Stimulated activated CD8-positive, alpha-beta memory T cell treated with anti-CD3 and anti-CD28 coated beads, Interleukin-7, amount 100 ng/mL, for 48 hours (primary cell): Measurements from ENCODE around the gene COL7A1.

Experiments
- DNase-seq, 2 donors: peaks; one replicate each; pipeline ENCODE4 v3.0.0-alpha.2; 2020; ENCODE audit warnings: low read depth in 1 of 2; ENCODE audit errors: extremely low read depth in 1 of 2

Gene COL7A1

GRCh38 chr3:48592519-48593087, 2.5 kb downstream of the COL7A1 start:
- no peak for DNase-seq

GRCh38 chr3:48591886-48592518, 3.1 kb downstream of the COL7A1 start:
- no peak for DNase-seq

DNA sequence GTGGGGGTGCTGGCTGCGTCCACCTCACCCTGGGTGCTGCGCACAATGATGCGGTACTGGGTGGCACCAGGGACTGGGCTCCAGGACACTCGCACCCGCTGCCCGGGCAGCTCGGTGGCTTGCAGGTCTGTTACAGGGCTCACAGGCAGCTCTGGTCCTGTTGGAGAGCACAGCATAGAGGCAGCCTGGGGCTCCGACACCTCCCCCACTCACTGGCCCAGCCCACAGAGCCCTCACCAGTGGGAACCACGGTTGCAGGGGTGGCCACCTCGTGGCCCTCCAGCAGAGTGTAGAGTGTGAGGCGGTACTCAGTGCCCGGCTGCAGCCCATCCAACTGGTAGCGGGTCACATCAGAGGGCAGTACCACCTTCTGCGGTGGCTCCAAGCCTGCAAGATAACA, 3.7 kb downstream of the COL7A1 start:
- DNase-seq = no peak

- no peak for DNase-seq
These were observed 6.9 kb downstream of the COL7A1 start for GRCh38 chr3:48588230-48588629.

DNA sequence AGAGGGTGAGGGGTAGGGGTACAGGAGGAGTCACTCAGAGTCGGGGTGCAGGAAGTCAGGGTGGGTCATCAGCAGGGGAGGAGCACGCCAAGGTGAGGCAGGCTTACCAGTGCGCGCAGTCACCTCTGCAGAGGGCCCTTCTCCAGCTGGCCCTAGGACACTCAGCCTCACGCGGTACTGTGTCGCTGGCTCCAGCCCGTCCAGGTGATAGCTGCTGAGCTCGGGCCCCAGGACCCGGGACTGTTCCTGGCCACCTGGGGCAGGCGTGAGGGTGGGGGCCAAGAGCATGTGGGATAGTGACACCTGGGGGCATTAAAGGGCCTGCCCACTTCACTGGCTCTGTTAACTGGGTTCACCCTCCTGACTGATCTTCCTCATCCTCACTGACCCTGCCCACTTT, 7.4 kb downstream of the COL7A1 start:
- no peak for DNase-seq

- no peak for DNase-seq
These were observed 9.7 kb downstream of the COL7A1 start for GRCh38 chr3:48585411-48585810.

DNA sequence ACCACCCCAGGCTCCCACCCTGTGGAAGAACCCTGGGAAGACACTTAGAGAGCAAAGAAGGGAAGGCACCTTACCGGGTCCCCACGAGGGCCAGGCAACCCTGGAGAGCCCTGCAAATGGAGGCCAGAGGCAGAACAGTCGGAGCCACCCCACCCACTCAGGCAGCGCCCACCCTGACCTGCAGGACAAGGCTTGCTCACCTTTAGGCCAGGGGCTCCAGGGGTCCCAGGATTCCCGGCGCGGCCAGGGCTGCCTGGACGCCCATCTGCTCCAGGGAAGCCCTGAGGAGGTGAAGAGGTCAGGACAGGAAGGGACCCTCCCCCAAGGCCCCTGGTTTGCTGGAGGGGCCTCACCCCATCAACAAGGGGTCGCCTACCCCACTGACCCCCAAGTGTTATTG, 10.3 kb downstream of the COL7A1 start:
- no peak for DNase-seq

GRCh38 chr3:48581621-48582481, 13.3 kb downstream of the COL7A1 start:
- DNase-seq = no peak

- DNase-seq = no peak
These were observed 18.5 kb downstream of the COL7A1 start for GRCh38 chr3:48576647-48577046.

- DNase-seq = no peak
These were observed 19.8 kb downstream of the COL7A1 start for GRCh38 chr3:48575366-48575765.

GRCh38 chr3:48573973-48574585, 21.1 kb downstream of the COL7A1 start:
- no peak for DNase-seq

GRCh38 chr3:48572517-48572916, 22.6 kb downstream of the COL7A1 start:
- DNase-seq = no peak

DNA sequence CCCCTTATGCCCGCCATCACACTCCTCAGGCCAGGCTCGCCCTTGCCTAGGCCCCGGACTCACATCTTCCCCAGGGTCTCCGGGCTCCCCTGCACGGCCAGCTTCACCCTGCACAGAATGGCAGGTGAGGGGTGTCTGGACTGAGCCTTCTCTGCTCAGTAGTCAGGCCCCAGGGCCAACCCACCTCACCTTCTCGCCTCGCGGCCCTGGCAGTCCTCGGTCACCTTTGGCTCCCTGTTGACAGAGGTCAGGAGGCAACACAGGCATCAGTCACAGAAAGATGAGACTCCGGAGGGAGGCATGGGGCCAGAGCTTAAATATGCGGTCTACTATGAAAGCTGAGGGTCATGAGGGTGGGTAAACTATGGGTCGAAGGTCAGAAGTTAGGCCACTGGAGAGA, 23.2 kb downstream of the COL7A1 start:
- DNase-seq = no peak

DNA sequence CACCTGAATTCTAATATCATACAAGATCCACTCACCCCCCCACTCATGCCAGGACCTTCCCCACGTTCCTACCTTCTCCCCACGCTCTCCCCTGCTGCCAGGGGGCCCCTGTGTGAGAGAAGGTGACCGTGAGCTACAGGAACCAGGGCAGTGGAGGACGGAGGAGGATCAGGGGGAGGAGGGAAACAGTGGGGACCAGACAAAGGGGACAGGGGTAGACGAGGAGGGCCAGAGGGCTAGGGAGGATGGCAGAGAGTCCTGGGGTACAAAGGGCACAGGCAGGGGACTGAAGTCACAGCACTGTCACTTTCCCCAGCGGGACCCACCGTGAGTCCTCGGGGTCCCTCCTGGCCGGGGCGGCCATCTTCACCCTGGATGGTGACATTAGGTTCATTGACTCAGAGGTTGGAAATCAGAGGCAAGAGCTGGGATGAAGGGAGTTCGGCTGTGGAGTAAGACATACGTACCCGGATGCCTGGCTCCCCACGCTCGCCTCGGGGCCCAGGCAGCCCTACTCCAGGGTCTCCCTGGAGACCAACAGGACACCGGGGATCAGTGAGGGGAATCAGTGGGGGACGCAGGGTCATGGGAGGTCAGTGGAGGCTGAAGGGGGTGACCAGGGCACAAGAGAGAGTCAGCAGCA, 25.2 kb downstream of the COL7A1 start:
- no peak for DNase-seq

DNA sequence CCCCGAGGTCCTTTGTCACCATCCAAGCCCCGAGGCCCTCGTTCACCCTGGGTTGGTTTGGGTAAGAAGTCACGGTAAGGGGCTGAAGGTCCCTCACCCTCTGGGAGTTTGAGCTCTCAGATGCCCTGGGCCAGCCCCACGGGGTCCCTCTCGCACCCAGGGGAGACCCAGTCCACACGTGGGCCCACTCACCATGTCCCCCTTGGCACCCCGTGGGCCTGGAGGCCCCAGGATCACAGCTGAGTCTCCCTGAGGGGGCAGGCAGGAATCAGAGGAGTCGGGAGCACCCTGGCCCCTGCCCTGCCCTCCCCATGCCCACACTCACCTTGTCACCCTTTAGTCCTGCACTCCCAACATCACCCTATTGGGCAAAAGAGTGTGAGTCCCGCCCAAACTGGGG, 25.7 kb downstream of the COL7A1 start:
- no peak for DNase-seq

- no peak for DNase-seq
These were observed 26.7 kb downstream of the COL7A1 start for GRCh38 chr3:48568476-48568875.

GRCh38 chr3:48567500-48567899, 27.6 kb downstream of the COL7A1 start:
- DNase-seq = no peak

- no peak for DNase-seq
These were observed 28.0 kb downstream of the COL7A1 start for GRCh38 chr3:48567090-48567489.

- no peak for DNase-seq
These were observed 28.7 kb downstream of the COL7A1 start for GRCh38 chr3:48566401-48566760.

DNA sequence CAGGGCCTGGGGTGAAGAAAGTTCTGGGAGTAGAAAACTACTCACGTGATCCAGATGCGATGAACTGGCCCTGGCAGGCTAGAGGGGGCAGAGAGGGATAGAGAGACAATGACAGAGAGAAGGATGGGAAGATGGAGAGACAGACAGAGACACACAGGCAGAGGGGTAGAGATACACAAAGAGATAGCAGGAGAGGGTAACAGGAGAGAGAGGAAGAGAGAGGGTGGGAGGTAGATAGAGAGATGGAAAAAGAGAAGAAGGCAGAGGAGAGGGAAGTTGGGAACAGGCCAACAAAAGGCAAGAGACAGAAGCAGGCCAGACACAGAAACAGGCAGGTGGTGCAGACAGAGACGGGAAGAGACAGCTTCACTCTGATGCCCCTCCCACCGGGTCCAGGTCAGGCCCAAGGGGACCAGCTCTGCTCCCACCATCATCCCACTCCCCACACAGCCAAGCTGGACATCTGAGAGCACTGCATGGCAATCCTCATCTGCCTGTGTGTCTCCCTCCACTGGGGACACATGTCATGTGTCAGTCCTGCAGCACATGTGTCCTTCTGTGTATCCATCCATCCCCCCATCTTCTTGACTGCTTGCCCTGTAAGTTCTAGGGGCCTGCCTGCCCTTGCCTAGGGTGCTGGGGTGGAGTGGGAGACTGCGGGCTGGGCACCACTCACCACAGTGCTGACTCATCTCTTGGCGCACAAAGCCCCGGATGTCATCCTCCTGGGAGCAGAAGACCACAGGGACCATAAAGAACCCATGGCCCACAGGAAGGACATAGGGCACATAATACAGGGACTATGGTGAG, 29.3 kb downstream of the COL7A1 start:
- DNase-seq = no peak
